ENCODE measurements around the gene TBC1D2.

The TBC1D2 gene

DNA sequence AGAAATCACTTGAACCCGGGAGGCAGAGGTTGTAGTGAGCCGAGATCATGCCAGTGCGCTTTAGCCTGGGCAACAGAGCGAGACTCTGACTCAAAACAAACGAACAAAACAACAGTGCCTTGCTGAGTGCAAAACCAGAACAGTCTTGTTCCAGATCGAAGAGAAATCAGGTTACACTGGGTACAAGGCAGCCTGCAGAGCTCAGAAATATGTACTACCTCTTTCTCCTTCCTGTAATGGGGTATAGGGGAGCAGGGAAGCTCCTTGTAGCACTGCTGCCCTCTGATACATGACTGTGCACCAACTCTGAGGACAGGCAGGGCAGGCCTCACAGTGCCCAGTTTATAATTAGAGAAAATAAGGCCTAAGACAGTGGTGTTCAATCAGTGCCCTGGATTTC lies 24.7 kb downstream of the TBC1D2 start:
- Histone ChIP-seq H3K9ac (ENCODE audit: low read depth, low read length) (no peak overlapping the region), H3K79me2 (ENCODE audit: insufficient read depth, low read length) (no peaks in the 10 kb centered on the region), H3K4me3 (ENCODE audit: low read depth in 1 of 2, low read length in 2 of 2) (no peak overlapping the region), H4K20me1 (ENCODE audit: insufficient read depth, low read length) (no peaks in the 10 kb centered on the region; the same call in 1 of the 2 replicates), H2AFZ (ENCODE audit: low read depth, low read length) (no peak overlapping the region), H3K9me3 (ENCODE audit: insufficient read depth, low read length, severe bottlenecking) (no peaks in the 10 kb centered on the region), H3K27me3 (ENCODE audit: insufficient read depth, low read length, poor library complexity) (no peaks in the 10 kb centered on the region), H3K27ac (ENCODE audit: low read length) (no peak overlapping the region), H3K4me2 (ENCODE audit: insufficient read depth, low read length) (no peak overlapping the region), H3K36me3 (ENCODE audit: insufficient read depth, low read length) (no peaks in the 10 kb centered on the region), H3K4me1 (ENCODE audit: insufficient read depth, low read length) (no peaks in the 10 kb centered on the region)
- TF ChIP-seq, protein P1, sequence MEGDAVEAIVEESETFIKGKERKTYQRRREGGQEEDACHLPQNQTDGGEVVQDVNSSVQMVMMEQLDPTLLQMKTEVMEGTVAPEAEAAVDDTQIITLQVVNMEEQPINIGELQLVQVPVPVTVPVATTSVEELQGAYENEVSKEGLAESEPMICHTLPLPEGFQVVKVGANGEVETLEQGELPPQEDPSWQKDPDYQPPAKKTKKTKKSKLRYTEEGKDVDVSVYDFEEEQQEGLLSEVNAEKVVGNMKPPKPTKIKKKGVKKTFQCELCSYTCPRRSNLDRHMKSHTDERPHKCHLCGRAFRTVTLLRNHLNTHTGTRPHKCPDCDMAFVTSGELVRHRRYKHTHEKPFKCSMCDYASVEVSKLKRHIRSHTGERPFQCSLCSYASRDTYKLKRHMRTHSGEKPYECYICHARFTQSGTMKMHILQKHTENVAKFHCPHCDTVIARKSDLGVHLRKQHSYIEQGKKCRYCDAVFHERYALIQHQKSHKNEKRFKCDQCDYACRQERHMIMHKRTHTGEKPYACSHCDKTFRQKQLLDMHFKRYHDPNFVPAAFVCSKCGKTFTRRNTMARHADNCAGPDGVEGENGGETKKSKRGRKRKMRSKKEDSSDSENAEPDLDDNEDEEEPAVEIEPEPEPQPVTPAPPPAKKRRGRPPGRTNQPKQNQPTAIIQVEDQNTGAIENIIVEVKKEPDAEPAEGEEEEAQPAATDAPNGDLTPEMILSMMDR (IDR thresholded peaks at IDR 0.05; ENCODE audit: borderline replicate concordance, extremely low read depth, low read length, poor library complexity, severe bottlenecking): no peak
- no peak for TF ChIP-seq EZH2 (IDR thresholded peaks at IDR 0.05; ENCODE audit: borderline replicate concordance, low read depth, low read length, severe bottlenecking)
- ATAC-seq (ENCODE audit: insufficient read depth, low read depth) (no peak), DNase-seq (no peak)

DNA sequence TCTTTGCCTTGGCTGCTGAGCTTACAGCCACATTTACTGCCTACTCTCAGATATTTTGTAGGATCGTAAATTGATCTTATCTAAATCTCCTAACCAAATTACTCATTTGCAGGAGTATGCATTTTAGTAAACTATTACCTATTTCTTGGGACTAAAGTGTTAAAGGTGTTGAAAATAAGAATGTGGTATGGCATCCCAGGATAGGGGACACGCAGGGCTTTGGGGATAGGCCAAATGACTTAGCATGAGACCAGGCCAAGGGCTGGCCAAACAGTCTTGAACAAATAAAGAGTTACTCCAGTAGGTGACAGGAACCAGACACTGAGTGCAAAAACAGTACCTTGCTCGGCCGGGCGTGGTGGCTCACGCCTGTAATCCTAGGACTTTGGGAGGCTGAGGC lies 25.1 kb downstream of the TBC1D2 start:
- H3K36me3 ChIP-seq (ENCODE audit: insufficient read depth, low read length): no peaks in the 10 kb centered on the region
- ATAC-seq (ENCODE audit: insufficient read depth, low read depth): no peak
- H3K27ac ChIP-seq (ENCODE audit: low read length): no peak overlapping the region
- H3K79me2 ChIP-seq (ENCODE audit: insufficient read depth, low read length): no peaks in the 10 kb centered on the region
- H3K4me2 ChIP-seq (ENCODE audit: insufficient read depth, low read length): no peak overlapping the region
- no peaks in the 10 kb centered on the region; the same call in 1 of the 2 replicates for H4K20me1 ChIP-seq (ENCODE audit: insufficient read depth, low read length)
- H3K9me3 ChIP-seq (ENCODE audit: insufficient read depth, low read length, severe bottlenecking): no peaks in the 10 kb centered on the region
- H3K9ac ChIP-seq (ENCODE audit: low read depth, low read length): no peak overlapping the region
- TF ChIP-seq EZH2 (IDR thresholded peaks at IDR 0.05; ENCODE audit: borderline replicate concordance, low read depth, low read length, severe bottlenecking): no peak
- TF ChIP-seq, protein P1 (IDR thresholded peaks at IDR 0.05; ENCODE audit: borderline replicate concordance, extremely low read depth, low read length, poor library complexity, severe bottlenecking): no peak
- no peaks in the 10 kb centered on the region for H3K27me3 ChIP-seq (ENCODE audit: insufficient read depth, low read length, poor library complexity)
- DNase-seq: no peak
- no peaks in the 10 kb centered on the region for H3K4me1 ChIP-seq (ENCODE audit: insufficient read depth, low read length)
- H3K4me3 ChIP-seq (ENCODE audit: low read depth in 1 of 2, low read length in 2 of 2): no peak overlapping the region
- no peak overlapping the region for H2AFZ ChIP-seq (ENCODE audit: low read depth, low read length)

DNA sequence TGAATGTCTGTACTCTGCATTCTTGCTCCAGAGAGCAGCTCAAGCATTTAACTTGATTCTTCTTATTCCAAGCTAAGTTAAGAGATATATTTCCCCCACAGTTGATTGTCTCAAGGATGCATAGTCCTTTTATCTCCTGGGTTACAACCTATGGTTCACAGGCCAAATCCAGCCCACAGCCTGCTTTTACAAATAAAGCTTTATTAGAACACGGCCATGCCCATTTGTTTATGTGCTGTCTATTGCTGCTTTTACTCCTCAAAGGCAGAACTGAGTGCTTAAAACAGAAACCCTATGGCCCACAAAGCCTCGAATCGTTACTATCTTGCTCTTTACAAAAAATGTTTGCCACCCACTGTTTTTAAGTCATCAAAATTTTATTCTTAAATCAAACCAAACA lies 25.8 kb downstream of the TBC1D2 start:
- H3K27ac ChIP-seq (ENCODE audit: low read length): no peak overlapping the region
- H3K4me2 ChIP-seq (ENCODE audit: insufficient read depth, low read length): no peak overlapping the region
- H3K4me3 ChIP-seq (ENCODE audit: low read depth in 1 of 2, low read length in 2 of 2): no peak overlapping the region
- no peak overlapping the region for H2AFZ ChIP-seq (ENCODE audit: low read depth, low read length)
- ATAC-seq (ENCODE audit: insufficient read depth, low read depth) (no peak), DNase-seq (no peak)
- no peaks in the 10 kb centered on the region; the same call in 1 of the 2 replicates for H4K20me1 ChIP-seq (ENCODE audit: insufficient read depth, low read length)
- no peaks in the 10 kb centered on the region for H3K4me1 ChIP-seq (ENCODE audit: insufficient read depth, low read length)
- no peaks in the 10 kb centered on the region for H3K79me2 ChIP-seq (ENCODE audit: insufficient read depth, low read length)
- no peaks in the 10 kb centered on the region for H3K27me3 ChIP-seq (ENCODE audit: insufficient read depth, low read length, poor library complexity)
- TF ChIP-seq, protein P1 (IDR thresholded peaks at IDR 0.05; ENCODE audit: borderline replicate concordance, extremely low read depth, low read length, poor library complexity, severe bottlenecking): no peak
- no peak for TF ChIP-seq EZH2 (IDR thresholded peaks at IDR 0.05; ENCODE audit: borderline replicate concordance, low read depth, low read length, severe bottlenecking)
- no peak overlapping the region for H3K9ac ChIP-seq (ENCODE audit: low read depth, low read length)
- no peaks in the 10 kb centered on the region for H3K36me3 ChIP-seq (ENCODE audit: insufficient read depth, low read length)
- H3K9me3 ChIP-seq (ENCODE audit: insufficient read depth, low read length, severe bottlenecking): no peaks in the 10 kb centered on the region

DNA sequence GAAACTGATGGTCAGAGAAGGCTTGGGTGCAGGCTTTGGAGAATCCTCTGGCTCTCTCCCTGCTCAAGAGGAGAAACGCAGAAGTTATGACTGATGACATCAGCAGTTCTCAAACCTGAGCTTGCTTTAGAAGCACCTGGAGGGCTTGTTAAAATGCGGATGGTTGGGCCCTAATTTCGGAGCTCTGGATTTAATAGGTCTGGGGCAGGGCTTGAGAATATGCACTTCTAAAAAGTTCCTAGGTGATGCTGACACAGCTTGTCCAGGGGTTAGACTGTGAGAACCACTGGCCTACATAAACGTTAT lies 26.4 kb downstream of the TBC1D2 start:
- H3K36me3 ChIP-seq (ENCODE audit: insufficient read depth, low read length): no peaks in the 10 kb centered on the region
- no peaks in the 10 kb centered on the region for H3K9me3 ChIP-seq (ENCODE audit: insufficient read depth, low read length, severe bottlenecking)
- no peak overlapping the region for H3K4me3 ChIP-seq (ENCODE audit: low read depth in 1 of 2, low read length in 2 of 2)
- no peak overlapping the region for H3K4me2 ChIP-seq (ENCODE audit: insufficient read depth, low read length)
- ATAC-seq (ENCODE audit: insufficient read depth, low read depth) (no peak), DNase-seq (no peak)
- no peaks in the 10 kb centered on the region; the same call in 1 of the 2 replicates for H4K20me1 ChIP-seq (ENCODE audit: insufficient read depth, low read length)
- TF ChIP-seq, protein P1 (IDR thresholded peaks at IDR 0.05; ENCODE audit: borderline replicate concordance, extremely low read depth, low read length, poor library complexity, severe bottlenecking): no peak
- TF ChIP-seq EZH2 (IDR thresholded peaks at IDR 0.05; ENCODE audit: borderline replicate concordance, low read depth, low read length, severe bottlenecking): no peak
- no peaks in the 10 kb centered on the region for H3K4me1 ChIP-seq (ENCODE audit: insufficient read depth, low read length)
- no peaks in the 10 kb centered on the region for H3K27me3 ChIP-seq (ENCODE audit: insufficient read depth, low read length, poor library complexity)
- H2AFZ ChIP-seq (ENCODE audit: low read depth, low read length): no peak overlapping the region
- no peaks in the 10 kb centered on the region for H3K79me2 ChIP-seq (ENCODE audit: insufficient read depth, low read length)
- H3K9ac ChIP-seq (ENCODE audit: low read depth, low read length): no peak overlapping the region
- H3K27ac ChIP-seq (ENCODE audit: low read length): no peak overlapping the region
